ENCODE results near the gene STX2.
"Not testable (repeated sequence)": the region's sequence is repeated elsewhere in the genome, so short reads cannot be mapped to it uniquely, and the experiment has no call there.

Gene STX2

GRCh38 chr12:130838951-130839769 is at the start of gene STX2:
STX2 (minus strand) TSS chr12:130839250; CDS start chr12:130839099, 151 bp downstream.
- peak; percentile 77 for DNase-seq

- not testable (repeated sequence) for DNase-seq
These were observed 48.1 kb upstream of the STX2 start for GRCh38 chr12:130887190-130887589.

- DNase-seq = no peak
These were observed 42.5 kb upstream of the STX2 start for GRCh38 chr12:130881548-130881947.

GRCh38 chr12:130881046-130881445 is 42.0 kb upstream of the STX2 start:
- DNase-seq = no peak

GRCh38 chr12:130880411-130880885 is 41.4 kb upstream of the STX2 start:
- no peak for DNase-seq

- no peak for DNase-seq
These were observed 40.8 kb upstream of the STX2 start for GRCh38 chr12:130879781-130880389.

GRCh38 chr12:130879212-130879686 is 40.2 kb upstream of the STX2 start:
- no peak for DNase-seq

GRCh38 chr12:130878193-130879185 is 39.4 kb upstream of the STX2 start:
- DNase-seq = no peak

- no peak for DNase-seq
These were observed 38.3 kb upstream of the STX2 start for GRCh38 chr12:130877333-130877732.

- DNase-seq = no peak
These were observed 37.7 kb upstream of the STX2 start for GRCh38 chr12:130876758-130877157.

GRCh38 chr12:130876297-130876696 is 37.2 kb upstream of the STX2 start:
- no peak for DNase-seq

GRCh38 chr12:130875708-130876107 is 36.7 kb upstream of the STX2 start:
- not testable (repeated sequence) for DNase-seq

GRCh38 chr12:130875193-130875592 is 36.1 kb upstream of the STX2 start:
- DNase-seq = no peak

- DNase-seq = no peak
These were observed 35.6 kb upstream of the STX2 start for GRCh38 chr12:130874696-130875095.

- no peak for DNase-seq
These were observed 34.8 kb upstream of the STX2 start for GRCh38 chr12:130873825-130874224.

- no peak for DNase-seq
These were observed 34.2 kb upstream of the STX2 start for GRCh38 chr12:130873106-130873795.

- no peak for DNase-seq
These were observed 33.4 kb upstream of the STX2 start for GRCh38 chr12:130872179-130873096.

GRCh38 chr12:130871286-130872178 is 32.5 kb upstream of the STX2 start, which contains the start of gene RAN:
RAN (plus strand) TSS chr12:130872066; CDS start chr12:130872594, 528 bp downstream.
- peak; percentile 94 for DNase-seq

GRCh38 chr12:130870442-130871285 is 31.6 kb upstream of the STX2 start:
- DNase-seq = no peak

Measured in NCI-H2107 (cell line).